ENCODE results near the gene MAP1LC3B.

DNA sequence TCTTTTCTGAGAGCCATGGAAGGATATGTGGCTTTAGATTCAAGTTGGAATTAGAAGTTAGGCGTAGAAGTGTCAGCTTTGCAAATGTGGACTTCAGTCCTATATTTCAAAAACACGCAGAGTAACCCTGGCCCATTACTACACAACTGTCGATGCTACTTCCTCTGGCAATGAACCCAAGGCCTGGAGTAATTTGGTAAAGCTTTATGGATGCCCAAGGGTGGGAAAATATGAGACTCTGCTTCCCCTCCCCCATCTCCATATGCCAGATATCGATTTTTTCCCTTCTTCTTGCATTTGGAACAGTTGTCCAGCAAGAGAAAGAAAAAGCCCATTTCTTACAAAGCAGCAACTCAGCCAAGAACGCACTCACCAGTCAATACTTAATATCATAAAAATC, 2.9 kb upstream of the MAP1LC3B start:
- TF ChIP-seq KDM1A (IDR thresholded peaks at IDR 0.05; ENCODE audit: low read depth) (no peak), POLR2A (IDR thresholded peaks at IDR 0.05; ENCODE audit: low read length) (no peak), CHD4 (IDR thresholded peaks at IDR 0.05; ENCODE audit: borderline replicate concordance) (no peak), RFX5 (IDR thresholded peaks at IDR 0.05) (no peak), TP53 (CRISPR knock-in tag; IDR thresholded peaks at IDR 0.05) (no peak), RCOR1 (IDR thresholded peaks at IDR 0.05; ENCODE audit: low read depth, low read length) (no peak), ZFP36 (IDR thresholded peaks at IDR 0.05; ENCODE audit: borderline replicate concordance, partially characterized antibody) (no peak), NFE2L2 (conservative IDR thresholded peaks at IDR 0.05; ENCODE audit: low read length) (no peak)
- TF ChIP-seq, protein P1, sequence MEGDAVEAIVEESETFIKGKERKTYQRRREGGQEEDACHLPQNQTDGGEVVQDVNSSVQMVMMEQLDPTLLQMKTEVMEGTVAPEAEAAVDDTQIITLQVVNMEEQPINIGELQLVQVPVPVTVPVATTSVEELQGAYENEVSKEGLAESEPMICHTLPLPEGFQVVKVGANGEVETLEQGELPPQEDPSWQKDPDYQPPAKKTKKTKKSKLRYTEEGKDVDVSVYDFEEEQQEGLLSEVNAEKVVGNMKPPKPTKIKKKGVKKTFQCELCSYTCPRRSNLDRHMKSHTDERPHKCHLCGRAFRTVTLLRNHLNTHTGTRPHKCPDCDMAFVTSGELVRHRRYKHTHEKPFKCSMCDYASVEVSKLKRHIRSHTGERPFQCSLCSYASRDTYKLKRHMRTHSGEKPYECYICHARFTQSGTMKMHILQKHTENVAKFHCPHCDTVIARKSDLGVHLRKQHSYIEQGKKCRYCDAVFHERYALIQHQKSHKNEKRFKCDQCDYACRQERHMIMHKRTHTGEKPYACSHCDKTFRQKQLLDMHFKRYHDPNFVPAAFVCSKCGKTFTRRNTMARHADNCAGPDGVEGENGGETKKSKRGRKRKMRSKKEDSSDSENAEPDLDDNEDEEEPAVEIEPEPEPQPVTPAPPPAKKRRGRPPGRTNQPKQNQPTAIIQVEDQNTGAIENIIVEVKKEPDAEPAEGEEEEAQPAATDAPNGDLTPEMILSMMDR (IDR thresholded peaks at IDR 0.05): no peak
- TF ChIP-seq, protein P2, sequence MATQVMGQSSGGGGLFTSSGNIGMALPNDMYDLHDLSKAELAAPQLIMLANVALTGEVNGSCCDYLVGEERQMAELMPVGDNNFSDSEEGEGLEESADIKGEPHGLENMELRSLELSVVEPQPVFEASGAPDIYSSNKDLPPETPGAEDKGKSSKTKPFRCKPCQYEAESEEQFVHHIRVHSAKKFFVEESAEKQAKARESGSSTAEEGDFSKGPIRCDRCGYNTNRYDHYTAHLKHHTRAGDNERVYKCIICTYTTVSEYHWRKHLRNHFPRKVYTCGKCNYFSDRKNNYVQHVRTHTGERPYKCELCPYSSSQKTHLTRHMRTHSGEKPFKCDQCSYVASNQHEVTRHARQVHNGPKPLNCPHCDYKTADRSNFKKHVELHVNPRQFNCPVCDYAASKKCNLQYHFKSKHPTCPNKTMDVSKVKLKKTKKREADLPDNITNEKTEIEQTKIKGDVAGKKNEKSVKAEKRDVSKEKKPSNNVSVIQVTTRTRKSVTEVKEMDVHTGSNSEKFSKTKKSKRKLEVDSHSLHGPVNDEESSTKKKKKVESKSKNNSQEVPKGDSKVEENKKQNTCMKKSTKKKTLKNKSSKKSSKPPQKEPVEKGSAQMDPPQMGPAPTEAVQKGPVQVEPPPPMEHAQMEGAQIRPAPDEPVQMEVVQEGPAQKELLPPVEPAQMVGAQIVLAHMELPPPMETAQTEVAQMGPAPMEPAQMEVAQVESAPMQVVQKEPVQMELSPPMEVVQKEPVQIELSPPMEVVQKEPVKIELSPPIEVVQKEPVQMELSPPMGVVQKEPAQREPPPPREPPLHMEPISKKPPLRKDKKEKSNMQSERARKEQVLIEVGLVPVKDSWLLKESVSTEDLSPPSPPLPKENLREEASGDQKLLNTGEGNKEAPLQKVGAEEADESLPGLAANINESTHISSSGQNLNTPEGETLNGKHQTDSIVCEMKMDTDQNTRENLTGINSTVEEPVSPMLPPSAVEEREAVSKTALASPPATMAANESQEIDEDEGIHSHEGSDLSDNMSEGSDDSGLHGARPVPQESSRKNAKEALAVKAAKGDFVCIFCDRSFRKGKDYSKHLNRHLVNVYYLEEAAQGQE (IDR thresholded peaks at IDR 0.05): no peak
- TF ChIP-seq, protein P3, sequence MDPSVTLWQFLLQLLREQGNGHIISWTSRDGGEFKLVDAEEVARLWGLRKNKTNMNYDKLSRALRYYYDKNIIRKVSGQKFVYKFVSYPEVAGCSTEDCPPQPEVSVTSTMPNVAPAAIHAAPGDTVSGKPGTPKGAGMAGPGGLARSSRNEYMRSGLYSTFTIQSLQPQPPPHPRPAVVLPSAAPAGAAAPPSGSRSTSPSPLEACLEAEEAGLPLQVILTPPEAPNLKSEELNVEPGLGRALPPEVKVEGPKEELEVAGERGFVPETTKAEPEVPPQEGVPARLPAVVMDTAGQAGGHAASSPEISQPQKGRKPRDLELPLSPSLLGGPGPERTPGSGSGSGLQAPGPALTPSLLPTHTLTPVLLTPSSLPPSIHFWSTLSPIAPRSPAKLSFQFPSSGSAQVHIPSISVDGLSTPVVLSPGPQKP (IDR thresholded peaks at IDR 0.05; ENCODE audit: low read depth, low read length): no peak
- TF ChIP-seq, protein P4, sequence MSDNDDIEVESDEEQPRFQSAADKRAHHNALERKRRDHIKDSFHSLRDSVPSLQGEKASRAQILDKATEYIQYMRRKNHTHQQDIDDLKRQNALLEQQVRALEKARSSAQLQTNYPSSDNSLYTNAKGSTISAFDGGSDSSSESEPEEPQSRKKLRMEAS (IDR thresholded peaks at IDR 0.05): no peak

Measured in A549 (cell line).